Measurements from ENCODE around the gene PSTPIP1. TPM values are rescaled to one million over a fixed set of nuclear protein-coding genes. Genes with fewer than 3 reads are reported as not detected.

Gene PSTPIP1
- total RNA-seq, 6 donors from 2014 or later, result 7.0 to 69.1 (median 20.2) TPM

DNA sequence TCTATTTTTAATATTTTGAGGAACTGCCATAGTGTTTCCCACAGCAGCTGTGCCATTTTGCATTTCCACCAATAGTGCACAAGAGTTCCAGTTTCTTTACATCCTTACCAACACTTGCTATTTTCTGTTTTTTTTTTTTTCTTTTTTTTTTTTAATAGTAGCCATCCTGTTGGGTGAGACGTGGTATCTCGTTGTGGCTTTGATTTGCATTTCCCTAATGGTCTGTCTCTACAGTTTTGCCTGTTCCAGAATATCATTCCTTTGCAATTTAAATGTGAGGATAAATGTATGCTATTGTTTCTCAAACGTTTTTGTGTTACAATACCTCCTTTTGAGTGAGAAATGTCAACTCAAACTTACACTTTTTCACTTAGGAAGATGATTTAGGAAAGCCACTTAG lies 41.0 kb upstream of the PSTPIP1 start:
- no peak for TF ChIP-seq POLR2A (IDR thresholded peaks at IDR 0.05)
- TF ChIP-seq, protein P1, sequence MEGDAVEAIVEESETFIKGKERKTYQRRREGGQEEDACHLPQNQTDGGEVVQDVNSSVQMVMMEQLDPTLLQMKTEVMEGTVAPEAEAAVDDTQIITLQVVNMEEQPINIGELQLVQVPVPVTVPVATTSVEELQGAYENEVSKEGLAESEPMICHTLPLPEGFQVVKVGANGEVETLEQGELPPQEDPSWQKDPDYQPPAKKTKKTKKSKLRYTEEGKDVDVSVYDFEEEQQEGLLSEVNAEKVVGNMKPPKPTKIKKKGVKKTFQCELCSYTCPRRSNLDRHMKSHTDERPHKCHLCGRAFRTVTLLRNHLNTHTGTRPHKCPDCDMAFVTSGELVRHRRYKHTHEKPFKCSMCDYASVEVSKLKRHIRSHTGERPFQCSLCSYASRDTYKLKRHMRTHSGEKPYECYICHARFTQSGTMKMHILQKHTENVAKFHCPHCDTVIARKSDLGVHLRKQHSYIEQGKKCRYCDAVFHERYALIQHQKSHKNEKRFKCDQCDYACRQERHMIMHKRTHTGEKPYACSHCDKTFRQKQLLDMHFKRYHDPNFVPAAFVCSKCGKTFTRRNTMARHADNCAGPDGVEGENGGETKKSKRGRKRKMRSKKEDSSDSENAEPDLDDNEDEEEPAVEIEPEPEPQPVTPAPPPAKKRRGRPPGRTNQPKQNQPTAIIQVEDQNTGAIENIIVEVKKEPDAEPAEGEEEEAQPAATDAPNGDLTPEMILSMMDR (IDR thresholded peaks at IDR 0.05), result no peak
- TF ChIP-seq EP300 (IDR thresholded peaks at IDR 0.05), result no peak
- TF ChIP-seq POLR2AphosphoS5 (IDR thresholded peaks at IDR 0.05), result no peak
- ATAC-seq (ENCODE audit: low FRiP score in 2 of 2) (no peak), DNase-seq (no peak)
- WGBS, 2 donors, result 58 to 61% methylated on average over 3 of the region's 3 CpGs
- Histone ChIP-seq H3K36me3 (peaks cover 3 to 17% (median 7%) of the 10 kb centered on the region in 4 donors), H3K4me1 (no peaks in the 10 kb centered on the region), H3K4me3 (no peak overlapping the region), H3K27me3 (no peaks in the 10 kb centered on the region), H3K27ac (no peak overlapping the region), H3K9me3 (no peaks in the 10 kb centered on the region)

DNA sequence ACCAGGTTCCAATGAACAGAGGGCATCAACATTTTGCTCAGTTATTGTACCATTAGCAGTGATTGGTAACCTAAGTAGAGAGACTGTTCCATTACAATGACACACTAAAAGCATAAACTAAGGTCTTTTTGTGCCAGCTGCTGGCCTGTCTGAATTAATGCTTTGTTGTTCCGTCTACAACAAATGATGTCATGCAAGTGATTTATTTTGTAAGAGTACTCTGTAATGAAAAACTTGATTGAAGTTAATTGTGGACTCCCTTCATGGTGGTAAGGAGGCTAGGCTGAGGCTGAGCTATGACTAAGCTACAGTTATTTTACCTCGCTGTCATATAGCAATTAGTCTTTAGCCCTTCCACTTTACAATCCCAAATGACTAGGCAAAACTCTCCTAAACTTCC lies 40.2 kb upstream of the PSTPIP1 start:
- Histone ChIP-seq H3K9me3 (no peaks in the 10 kb centered on the region), H3K27ac (no peak overlapping the region), H3K4me3 (no peak overlapping the region), H3K4me1 (no peaks in the 10 kb centered on the region), H3K27me3 (no peaks in the 10 kb centered on the region), H3K36me3 (peaks cover 0 to 10% (median 4%) of the 10 kb centered on the region in 4 donors)
- TF ChIP-seq POLR2A (IDR thresholded peaks at IDR 0.05) (no peak), POLR2AphosphoS5 (IDR thresholded peaks at IDR 0.05) (no peak), EP300 (IDR thresholded peaks at IDR 0.05) (no peak)
- TF ChIP-seq, protein P1 (IDR thresholded peaks at IDR 0.05), result no peak
- no peak for ATAC-seq (ENCODE audit: low FRiP score in 2 of 2)
- no peak for DNase-seq
- WGBS, 2 donors, result 79 to 81% methylated on average over 2 of the region's 2 CpGs

DNA sequence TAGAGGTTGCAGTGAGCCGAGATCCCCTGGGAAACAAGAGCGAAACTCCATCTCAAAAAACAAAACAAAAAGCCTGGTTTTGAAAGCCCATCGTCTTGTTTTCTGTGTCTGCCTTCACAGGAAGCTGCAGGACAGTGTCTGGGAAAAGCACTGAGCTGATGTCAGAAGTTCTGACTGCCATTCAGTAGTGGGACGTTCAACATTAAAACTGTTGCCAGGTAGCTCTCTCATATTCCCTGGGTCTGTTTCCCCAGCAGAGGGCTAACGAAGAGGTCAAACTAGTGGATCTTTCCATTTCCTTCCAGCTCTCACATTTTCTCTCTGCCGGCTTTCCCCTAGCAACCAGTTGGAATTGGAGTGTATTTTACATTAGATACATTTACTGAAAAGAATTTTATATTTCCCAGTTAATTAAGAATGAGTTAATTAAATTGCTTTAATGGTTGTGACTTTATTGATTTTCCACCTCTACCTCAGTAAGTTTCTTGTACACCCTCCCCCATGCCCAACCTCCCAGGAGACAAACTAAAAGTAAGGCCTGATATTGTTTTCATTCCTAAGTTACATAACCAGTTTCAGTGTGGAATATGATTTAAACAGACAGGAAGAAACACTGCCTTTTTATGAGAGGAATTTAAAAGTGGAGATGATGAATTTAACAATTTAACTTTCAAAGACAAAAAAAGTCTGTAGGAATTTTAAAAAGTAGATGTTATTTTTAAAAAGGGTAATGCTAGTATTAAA lies 33.5 kb upstream of the PSTPIP1 start:
- no peak overlapping the region for H3K4me3 ChIP-seq
- no peak for DNase-seq
- no peak for ATAC-seq (ENCODE audit: low FRiP score in 2 of 2)
- WGBS, 2 donors, result 78 to 80% methylated on average over 6 of the region's 6 CpGs
- no peak overlapping the region for H3K27ac ChIP-seq
- H3K27me3 ChIP-seq, result no peaks in the 10 kb centered on the region
- TF ChIP-seq, protein P1 (IDR thresholded peaks at IDR 0.05), result no peak
- TF ChIP-seq POLR2A (IDR thresholded peaks at IDR 0.05), result no peak
- TF ChIP-seq EP300 (IDR thresholded peaks at IDR 0.05), result no peak
- no peak for TF ChIP-seq POLR2AphosphoS5 (IDR thresholded peaks at IDR 0.05)
- H3K4me1 ChIP-seq, result no peaks in the 10 kb centered on the region
- H3K9me3 ChIP-seq, result no peaks in the 10 kb centered on the region
- no peaks in the 10 kb centered on the region for H3K36me3 ChIP-seq

DNA sequence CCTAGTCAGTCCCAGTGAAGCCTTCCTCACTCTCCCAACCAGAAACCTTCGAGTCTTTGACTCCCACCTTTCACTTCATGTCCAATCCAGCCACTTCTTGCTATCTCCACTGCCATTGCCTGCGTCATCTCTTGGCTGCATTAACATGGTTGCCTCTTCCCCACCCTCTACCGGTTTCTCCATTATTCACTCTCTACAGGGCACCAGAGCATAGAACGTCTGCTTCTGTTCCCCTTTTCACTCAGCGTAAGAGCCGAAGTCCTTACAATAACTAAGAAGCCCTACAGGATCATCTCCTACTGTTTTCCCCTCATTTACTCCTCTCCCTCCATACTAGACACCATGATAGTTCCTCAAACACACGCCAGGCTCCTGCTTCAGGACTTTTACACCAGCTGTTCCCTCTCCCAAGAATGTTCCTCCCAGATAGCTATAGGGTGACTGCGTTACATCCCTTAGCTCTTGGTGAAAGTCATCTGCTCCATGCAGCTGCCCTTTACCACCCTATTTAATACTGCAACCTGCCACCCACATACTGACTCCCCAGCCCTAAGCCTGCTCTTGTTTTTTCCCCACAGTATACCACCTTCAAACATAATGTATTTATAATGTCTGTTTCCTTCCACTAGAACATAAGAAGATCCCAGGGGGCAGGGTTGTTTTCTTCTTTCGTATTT lies 32.5 kb upstream of the PSTPIP1 start:
- no peaks in the 10 kb centered on the region for H3K9me3 ChIP-seq
- H3K27ac ChIP-seq, result no peak overlapping the region
- H3K36me3 ChIP-seq, result no peaks in the 10 kb centered on the region
- WGBS, 2 donors, result 83 to 87% methylated on average over 9 of the region's 9 CpGs
- H3K4me1 ChIP-seq, result no peaks in the 10 kb centered on the region
- DNase-seq (no peak), ATAC-seq (ENCODE audit: low FRiP score in 2 of 2) (no peak)
- H3K4me3 ChIP-seq, result no peak overlapping the region
- no peak for TF ChIP-seq POLR2AphosphoS5 (IDR thresholded peaks at IDR 0.05)
- no peak for TF ChIP-seq EP300 (IDR thresholded peaks at IDR 0.05)
- TF ChIP-seq, protein P1 (IDR thresholded peaks at IDR 0.05), result no peak
- no peak for TF ChIP-seq POLR2A (IDR thresholded peaks at IDR 0.05)
- H3K27me3 ChIP-seq, result no peaks in the 10 kb centered on the region
